A549 (cell line): ENCODE measurements around the gene C2CD5.
"Not testable (repeated sequence)": the region's sequence is repeated elsewhere in the genome, so short reads cannot be mapped to it uniquely, and the experiment has no call there.

Source experiments
- CBX2 ChIP-seq: fragments of 200-600 bp; sonication (generic); IDR thresholded peaks from 2 replicates; pipeline ENCODE4 v1.6.1; 2016; ENCODE audit warnings: low read depth, mild to moderate bottlenecking, borderline replicate concordance
- CHD2 ChIP-seq: fragments of 150-350 bp; IDR thresholded peaks from 2 replicates; pipeline ENCODE4 v1.6.1; 2014; ENCODE audit warnings: low read length; ENCODE audit not compliant: partially characterized antibody
- CTCF ChIP-seq: fragments of >200 bp; sonication (Bioruptor Twin); formaldehyde crosslinking; IDR thresholded peaks from 3 replicates; pipeline ENCODE4 v1.5.1; 2016
- NPAS2 ChIP-seq: fragments of 250-450 bp; sonication (Bioruptor Pico); IDR thresholded peaks from 2 replicates; pipeline ENCODE4 v1.8.0; 2022; ENCODE audit warnings: mild to moderate bottlenecking, moderate library complexity, borderline replicate concordance
- RCOR1 ChIP-seq: fragments of 150-350 bp; IDR thresholded peaks from 2 replicates; pipeline ENCODE4 v1.6.1; 2014; ENCODE audit warnings: antibody characterized with exemption, low read length, low read depth
- REST ChIP-seq: fragments of 200-600 bp; sonication (generic); IDR thresholded peaks from 2 replicates; pipeline ENCODE4 v1.6.1; 2016; ENCODE audit warnings: antibody characterized with exemption, mild to moderate bottlenecking, moderate library complexity
- USF2 ChIP-seq: fragments of 450-650 bp; IDR thresholded peaks from 2 replicates; pipeline ENCODE4 v1.6.1; 2014; ENCODE audit warnings: antibody characterized with exemption

GRCh38 chr12:22480814-22481213, 63.5 kb downstream of the C2CD5 start:
- TF ChIP-seq REST; CTCF; CHD2; NPAS2 (CRISPR knock-in tag); USF2; RCOR1; CBX2: not testable (repeated sequence)
